HG03025 (cell line): ENCODE results near the gene MDN1.
"Not testable (repeated sequence)": the region's sequence is repeated elsewhere in the genome, so short reads cannot be mapped to it uniquely, and the experiment has no call there.

ENCODE experiments used
- ATAC-seq: cut with Tn5 transposase; IDR thresholded peaks from one replicate; pipeline ENCODE4 v1.9.1; 2021; ENCODE audit warnings: mild to moderate bottlenecking, moderate library complexity; ENCODE audit not compliant: unreplicated experiment, low FRiP score

Gene MDN1

DNA sequence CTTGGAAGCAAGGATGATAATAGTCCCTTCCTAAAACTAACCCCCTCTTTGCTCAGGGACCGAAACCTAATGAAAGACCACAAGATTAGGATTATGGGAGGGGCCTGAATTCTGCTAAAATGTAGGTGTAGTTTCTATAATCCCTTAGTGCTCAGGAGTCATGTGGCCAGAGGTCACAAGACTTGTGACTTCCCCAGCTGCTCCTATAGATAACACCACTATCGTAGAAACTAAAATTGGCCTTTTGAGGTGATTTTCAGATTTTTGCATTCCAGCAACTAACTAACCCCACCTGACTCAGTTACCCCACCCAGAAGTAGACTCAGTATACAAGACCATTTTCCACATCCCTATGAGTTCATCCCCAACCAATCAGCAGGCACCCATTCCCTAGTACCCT lies 42.1 kb downstream of the MDN1 start:
- no peak for ATAC-seq

DNA sequence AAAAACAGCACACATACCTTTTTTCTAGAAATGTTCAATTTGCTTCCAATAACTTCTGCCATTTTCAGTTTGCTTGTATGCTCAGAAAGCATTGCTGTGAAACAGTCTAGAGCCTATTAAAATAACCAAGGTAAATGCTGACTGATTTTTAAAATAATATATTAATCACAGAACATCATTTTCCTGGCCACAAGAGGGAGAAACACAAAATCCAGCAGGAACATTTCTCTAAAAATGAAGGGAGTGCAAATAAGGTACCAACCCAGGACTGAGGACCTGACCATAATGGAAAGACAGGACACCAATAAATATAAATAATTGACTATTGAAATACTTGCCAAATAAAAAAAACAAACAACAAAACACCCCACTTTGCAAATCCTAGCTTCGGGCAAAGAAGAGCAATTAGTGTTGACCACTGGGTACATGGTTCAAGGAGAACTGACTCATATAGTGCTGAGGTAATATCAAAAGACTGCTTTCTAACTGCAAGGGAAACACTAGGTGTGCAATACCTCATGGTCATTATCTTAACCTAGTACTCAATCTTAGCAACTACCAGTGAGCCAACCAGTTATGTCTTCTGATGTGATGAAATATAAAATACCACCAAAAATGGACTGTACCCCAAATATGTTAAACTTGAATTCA lies 42.9 kb downstream of the MDN1 start:
- no peak for ATAC-seq

DNA sequence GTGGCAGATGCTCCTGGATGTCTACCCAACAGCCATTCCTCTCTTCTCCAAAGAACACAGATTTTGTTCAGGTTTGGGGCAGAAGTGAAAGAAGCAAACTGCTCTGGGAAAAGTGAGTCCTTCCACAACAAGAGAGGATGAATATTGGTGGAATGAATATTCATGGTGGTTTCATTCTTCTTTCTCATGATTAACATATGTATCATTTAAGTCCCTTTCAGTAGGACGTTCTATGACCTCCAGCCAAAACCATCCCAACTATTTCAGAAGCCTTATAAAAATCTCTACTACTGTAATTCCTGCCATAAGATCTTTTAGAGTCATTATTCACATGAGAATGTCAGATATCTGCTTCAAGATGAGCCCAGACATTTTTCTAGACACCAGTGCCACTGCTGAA lies 44.4 kb downstream of the MDN1 start:
- ATAC-seq: no peak

DNA sequence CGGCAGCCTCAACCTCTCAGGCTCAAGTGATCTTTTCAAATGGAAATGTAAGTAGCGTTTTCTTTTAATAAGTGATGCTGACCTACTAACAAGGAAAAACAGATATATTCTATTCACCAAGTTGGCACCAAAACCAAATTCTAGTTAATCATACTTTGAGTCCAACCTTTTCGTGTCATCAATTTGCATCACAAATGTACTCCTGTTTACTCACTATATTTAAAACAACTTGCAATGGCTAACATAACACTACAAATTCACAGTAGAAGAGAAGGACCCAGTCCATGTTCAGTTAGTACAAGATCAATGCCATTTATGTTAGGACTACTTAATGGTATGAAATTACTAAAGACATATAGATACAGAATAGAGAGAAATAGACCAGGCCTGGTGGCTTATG lies 50.0 kb downstream of the MDN1 start:
- ATAC-seq: no peak

DNA sequence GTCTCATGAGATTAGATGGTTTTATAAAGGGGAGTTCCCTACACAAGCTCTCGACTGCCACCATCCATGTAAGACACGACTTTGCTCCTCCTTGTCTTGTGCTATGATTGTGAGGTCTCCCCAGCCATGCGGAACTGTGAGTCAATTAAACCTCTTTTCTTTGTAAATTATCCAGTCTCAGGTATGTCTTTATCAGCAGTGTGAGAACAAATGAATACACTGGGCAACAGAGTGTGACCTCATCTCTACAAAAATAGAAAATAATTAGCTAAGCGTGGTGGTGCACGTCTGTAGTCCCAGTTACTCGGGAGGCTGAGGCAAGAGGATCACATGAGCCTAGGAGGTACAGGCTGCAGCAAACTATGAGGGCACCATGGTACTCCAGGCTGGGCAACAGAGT lies 51.3 kb downstream of the MDN1 start:
- ATAC-seq: no peak

DNA sequence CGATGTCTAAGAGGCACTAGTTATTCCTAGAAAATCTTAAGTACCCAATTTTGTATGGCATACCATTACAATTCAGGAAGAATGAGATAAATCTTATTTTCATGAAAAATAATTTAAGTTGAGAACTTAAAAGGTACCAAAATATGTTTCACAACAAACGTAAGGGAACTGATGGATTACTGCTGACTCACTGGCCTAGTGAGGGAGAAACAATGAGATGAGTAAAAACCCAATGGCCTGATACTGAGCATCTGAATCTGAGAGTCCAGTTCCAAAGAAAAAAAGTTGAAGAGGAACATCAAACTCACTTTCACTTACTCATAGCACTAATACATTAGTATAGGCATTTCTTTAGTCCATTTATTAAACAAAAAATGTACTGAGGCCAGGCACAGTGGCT lies 56.0 kb downstream of the MDN1 start:
- ATAC-seq: no peak

DNA sequence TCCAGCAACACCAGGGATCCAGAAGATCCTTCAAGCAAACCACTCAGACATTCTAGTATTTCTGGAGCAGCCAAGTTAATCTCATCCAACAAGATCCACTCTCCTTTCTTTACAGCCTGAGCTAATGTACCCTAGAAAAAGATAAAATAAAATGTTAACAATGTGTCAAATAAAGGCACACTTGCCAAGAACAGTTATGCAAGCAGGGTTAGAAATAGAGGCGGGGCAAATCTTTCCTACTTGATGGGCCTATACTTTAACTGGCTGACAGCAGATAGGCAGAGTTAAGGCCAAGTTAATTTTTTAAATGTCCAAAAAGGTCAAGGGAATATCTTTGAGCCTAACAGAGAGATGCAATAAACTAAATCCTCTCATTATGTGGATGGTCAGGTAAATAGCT lies 60.8 kb downstream of the MDN1 start:
- no peak for ATAC-seq

DNA sequence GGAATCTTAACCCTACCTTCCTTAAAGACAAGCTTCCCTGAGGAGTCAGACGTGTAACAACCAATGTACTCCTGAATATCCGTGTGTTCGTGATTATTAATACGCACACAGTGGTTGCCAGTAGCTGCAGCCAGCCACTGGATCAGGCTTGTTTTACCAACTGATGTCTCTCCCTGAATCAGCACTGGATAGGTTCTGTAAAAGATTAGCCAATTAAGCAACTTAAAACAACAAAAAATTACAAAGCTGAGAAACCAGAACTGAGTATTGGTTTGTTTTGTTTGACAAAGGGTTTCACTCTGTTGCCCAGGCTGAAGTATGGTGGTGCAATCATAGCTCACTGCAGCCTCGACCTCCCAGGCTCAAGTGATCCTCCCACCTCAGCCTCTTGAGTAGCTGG lies 69.3 kb downstream of the MDN1 start:
- ATAC-seq: no peak

DNA sequence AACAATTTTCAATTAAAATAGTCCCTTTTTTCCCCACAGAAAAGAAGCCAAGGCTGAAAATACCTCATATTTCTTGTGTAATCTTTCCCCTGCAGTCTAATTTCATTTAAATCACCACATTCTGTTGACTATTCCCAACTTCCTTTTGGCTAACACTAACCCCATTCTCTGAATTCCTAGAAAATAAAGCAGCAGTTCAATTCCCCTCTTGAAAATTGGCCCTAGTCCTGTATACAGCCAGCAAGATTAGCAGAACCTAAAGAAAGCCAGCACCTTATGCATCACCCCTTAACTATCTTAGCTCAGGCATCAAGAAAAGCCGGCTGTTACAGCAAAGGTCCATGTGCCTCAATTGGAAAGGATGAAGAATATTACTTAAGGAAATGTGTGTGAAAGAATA lies 69.7 kb downstream of the MDN1 start:
- no peak for ATAC-seq

DNA sequence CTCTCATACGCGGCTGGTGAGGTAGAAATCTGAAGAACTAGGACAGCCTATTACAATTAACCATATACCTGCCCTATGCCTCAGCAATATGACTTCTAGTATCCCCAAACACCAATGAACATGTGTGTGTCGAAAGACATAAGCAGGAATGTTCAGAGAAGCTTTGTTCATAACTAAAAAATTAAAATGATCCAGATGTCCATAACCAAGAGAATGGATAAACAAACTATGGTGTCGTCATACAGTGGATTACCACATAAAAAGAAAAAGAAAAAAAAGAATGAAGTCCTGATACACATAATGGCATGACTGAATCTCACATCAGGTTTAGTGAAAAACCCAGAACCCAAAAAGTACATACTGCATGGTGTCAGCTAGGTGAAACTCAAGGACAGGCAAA lies 73.9 kb downstream of the MDN1 start:
- ATAC-seq: no peak

DNA sequence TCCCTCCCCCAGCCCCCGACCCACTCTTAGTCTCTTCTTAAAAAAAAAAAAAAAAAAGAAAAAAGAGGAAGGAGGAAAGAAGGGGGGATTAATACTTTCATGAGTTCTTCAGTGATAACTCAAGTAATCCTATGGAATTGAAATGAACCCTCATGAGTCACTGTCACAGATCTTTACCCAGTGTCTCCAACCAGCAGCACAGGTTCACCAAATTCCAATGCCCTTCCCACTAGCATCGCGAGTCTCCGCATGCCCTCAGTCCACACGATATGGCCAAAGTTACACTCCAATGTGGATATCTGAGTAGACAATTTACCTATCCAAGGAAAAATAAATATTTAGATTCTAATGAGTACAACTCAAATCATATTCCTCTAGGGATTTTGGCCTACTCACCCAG lies 74.5 kb downstream of the MDN1 start:
- ATAC-seq: no peak

DNA sequence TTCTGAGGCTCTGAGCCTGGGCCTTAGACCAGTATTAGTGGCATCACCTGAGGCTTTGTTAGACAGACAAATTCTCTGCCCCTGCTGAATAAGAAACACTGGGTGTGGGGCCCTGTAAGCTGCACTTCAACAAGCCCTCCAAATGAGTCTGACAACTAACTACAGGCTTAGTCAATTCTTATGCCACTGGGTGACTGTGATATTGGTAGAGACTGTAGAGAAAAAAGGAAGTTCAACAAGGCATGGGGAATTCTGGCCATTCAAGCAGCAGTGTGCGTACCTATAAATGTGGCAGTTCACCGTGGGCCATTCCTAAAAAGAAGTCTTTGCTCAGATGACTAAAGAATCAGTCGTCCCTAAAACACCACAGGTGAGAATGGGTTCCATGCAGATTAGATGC lies 82.7 kb downstream of the MDN1 start:
- no peak for ATAC-seq

DNA sequence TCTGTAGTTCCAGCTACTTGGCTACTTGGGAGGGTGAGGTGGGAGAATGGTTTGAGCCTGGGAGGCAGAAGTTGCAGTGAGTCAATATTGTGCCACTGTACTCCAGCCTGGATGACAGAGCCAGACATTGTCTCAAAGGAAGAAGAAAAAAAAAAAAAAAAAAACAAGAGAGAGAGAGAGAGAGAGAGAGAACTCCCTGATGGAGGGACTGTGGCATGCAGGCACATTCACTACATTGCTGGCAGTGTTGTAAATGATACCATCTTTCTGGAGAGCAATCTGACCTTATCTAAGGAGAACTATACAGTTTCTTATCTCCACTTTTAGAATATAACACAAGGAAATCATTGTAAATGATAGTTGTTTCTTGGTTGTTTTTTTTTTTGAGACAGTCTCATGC lies 85.1 kb downstream of the MDN1 start:
- ATAC-seq: no peak

DNA sequence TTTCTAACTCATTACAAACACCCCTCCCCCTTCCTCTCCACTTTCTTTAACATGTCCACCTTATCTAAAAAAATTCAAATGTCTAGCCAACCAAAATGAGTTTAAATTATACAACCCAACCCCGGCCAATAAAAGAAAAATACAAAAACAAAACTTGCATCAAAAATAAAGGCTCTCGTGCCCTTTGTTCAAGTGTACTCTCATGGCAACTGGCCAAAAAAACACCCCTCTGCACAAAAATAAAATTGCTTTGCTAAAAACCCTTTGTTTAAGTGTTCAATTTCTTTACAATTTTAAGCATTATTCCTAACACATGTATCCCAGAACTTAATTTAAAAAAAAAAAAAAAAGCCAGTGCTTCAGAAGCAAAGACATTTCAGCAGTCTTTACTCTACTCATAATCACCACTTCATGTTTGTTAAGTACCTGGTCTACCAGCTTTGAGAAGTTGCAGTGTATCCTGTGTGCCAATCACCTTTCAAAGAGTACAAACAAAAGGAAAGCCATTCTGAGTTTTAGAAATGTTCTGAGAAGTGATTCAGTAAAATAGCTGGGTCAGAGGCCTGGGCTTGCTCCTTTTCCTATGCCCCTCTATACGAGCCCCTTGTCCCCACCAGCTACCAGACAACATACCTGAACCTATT lies 87.5 kb downstream of the MDN1 start:
- ATAC-seq: no peak

DNA sequence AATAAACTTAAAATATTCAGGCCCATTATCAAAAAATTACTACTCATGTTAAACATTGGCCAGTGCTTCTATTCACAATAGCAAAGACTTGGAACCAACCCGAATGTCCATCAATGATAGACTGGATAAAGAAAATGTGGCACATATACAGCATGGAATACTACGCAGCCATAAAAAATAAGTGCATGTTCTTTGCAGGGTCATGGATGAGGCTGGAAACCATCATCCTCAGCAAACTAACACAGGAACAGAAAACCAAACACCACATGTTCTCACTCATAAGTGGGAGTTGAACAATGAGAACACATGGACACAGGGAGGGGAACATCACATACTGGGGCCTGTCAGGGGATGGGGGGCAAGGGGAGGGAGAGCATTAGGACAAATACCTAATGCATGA lies 88.3 kb downstream of the MDN1 start:
- ATAC-seq: not testable (repeated sequence)

DNA sequence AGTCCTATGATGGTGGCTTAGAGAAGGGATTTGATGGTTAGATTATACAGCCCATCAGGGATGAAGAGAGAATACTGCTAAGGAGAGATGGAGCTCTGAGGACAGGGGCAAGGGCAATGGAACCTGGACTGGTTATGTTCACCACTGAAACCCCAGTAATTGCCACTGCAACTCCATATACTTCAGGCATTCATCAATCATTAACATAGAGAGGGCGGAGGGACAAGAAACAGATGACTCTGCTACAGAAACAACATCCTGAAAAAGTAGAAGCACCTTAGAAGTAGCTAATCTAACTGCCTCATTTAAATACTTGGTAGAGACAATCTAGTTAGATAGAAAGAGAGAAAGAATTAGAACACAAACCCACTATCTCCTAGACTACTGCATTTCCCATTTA lies 89.8 kb downstream of the MDN1 start:
- ATAC-seq: no peak

DNA sequence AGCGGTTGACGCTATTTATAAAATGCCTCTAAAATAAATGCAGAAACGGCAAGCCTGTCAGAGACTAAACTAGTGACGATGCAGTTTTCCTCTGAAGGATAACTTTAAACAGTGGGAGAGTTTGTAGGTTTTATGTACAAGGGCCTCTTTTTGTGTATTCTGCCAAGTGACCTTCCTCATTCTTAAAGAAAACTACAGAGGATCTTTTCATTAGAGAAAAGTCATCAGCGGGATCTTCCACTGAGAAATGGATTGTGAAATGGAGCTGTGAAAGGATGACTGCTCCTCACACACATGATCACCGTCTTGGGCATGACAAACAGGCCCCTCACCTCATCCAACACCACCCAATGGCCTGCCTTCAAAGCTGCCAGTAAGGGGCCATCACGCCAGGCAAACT lies 92.1 kb downstream of the MDN1 start:
- no peak for ATAC-seq

DNA sequence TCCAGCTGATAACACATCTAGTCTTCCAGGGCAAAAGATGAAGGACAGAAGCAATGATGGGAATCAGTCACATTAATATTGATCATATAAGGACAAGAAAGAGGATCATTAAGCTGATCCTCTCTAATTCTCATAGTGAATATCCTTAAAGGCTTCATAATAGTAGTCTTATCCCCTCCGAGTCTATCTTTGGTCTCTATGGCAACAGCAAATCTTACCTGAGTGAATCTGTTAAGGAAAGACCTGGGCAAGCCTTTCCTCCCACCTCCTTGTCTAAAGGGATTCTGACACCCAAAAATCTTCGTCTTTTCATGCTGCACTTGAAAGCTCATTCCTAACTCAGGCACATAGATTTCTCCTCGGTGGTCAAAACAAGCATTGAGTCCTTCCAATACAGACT lies 94.6 kb downstream of the MDN1 start:
- ATAC-seq: no peak

DNA sequence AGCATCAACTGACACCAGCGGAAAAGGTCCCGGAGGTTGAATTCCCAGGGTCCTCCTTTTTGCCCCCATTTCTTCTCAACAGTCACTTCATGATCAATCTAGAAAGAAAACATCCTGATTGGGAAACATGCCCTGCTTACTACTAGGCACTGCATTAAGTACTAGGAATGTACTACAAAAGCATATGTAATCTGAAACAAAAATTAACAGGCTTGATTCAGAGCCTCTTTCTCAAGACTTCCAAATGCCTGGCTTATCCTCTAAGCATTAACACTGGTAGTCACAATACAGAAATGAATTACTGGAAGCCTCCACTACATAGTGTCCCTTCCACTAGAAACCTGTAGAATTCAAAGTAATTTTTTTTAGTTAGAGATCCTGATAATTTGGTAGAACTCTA lies 96.5 kb downstream of the MDN1 start:
- no peak for ATAC-seq

DNA sequence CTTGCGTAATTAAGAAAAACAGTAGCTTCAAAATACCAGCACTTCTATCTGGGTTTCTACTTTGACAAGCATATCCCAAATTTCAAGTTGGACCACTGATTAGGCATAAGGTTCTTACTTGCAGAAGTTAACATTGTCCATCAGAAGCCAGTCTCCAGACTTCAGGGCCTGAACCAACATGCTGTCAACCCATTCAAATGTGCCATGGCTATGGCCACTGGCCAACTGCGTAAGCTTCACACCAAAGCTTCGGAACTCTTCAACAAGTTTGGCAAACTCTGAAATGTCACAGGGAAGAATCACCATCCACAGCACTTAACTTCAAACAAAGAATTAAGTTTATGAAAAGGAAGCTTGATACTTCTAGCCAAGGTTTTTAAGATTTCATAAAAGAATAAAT lies 103.1 kb downstream of the MDN1 start:
- ATAC-seq: no peak

DNA sequence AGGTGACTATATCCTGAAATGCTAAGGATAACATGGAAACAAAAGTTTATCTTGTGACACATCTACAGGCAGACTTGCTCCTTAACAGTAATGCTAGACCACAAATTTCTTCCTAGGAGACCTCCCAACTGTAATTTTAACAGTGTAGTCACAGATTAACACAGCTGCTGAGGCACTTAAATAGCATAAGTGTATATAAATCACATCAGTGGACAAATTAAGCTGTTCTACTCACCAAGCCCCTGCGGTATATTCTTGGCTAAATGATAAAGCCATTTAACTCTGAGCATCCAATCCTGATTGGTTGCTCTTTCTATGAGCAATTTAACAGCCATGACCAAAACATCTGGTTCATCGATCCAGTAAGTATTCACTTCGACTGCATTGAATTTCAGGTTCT lies 107.8 kb downstream of the MDN1 start:
- no peak for ATAC-seq

DNA sequence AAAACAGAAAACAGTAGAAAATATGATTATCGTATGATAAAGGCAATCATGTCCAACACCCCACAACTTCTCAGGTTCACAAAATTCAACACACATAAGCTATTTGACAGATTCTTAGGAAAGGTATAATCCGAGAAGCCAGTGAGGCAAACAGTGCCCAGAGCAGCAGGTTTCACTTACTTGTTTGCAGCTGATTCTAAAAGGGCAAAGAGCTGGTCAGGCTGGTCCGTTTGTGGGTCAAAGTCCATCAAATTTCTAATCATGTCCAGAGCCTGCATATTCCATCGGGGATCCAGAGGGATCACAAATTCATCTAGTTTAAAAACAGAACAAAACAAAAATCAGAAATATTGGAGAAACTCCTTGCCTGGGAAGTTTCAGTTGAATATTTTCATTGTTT lies 111.3 kb downstream of the MDN1 start:
- ATAC-seq: no peak

DNA sequence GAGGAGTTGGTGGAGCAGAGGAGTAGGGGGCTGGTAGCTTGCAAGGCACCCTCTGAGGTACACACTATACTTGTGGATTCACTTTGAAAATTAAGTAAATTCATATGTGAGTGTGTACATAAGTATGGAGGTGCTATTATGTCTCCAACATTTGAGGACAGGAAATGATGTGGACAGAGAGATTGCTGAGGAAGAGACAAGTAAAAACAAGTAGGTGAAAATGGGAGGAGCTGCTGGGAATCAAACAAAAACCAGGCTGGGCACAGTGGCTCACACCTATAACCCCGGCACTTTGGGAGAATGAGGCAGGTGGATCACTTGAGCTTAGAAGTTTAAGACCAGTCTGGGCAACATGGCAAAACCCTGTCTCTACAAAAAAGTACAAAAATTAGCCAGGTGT lies 111.8 kb downstream of the MDN1 start:
- no peak for ATAC-seq
